ENCODE data around the gene BRF1. TPM values are rescaled to one million over a fixed set of nuclear protein-coding genes. Genes with fewer than 3 reads are reported as not detected.

Gene BRF1
- total and polyA plus RNA-seq, 2 of the 8 experiments (the other 6 are each of a cell fraction or from before 2014, with no cell fraction given) = 7.7 to 18.3 TPM

- 91% methylated on average over 9 of the region's 10 CpGs; no CpG with 5 or more reads in 1 of the 2 experiments for WGBS, 2 experiments (ENCODE audit: extremely low coverage in 1 of 2, insufficient coverage in 1 of 2, insufficient read length in 1 of 2, insufficient replicate concordance in 2 of 2, low coverage in 1 of 2, low lambda C conversion rate in 2 of 2, missing lambda C conversion rate in 1 of 2)
- Histone ChIP-seq H2AFZ (ENCODE audit: low read length) (no peak overlapping the region), H2AK5ac (ENCODE audit: low read depth, low read length) (no peak overlapping the region; the same call in 1 of the 2 replicates), H3K27me3 (replicated peaks in 1 of 4; ENCODE audit: control insufficient read depth in 3 of 4, extremely low read depth in 1 of 4, insufficient read depth in 3 of 4, low read length in 3 of 4) (peaks cover 9 to 26% (median 18%) of the 10 kb centered on the region in 4 experiments), H4K5ac (ENCODE audit: insufficient read length, low read depth, low read length) (no peak overlapping the region), H3K14ac (ENCODE audit: insufficient read length) (no peak overlapping the region), H3K4me3 (ENCODE audit: extremely low read depth in 1 of 4, insufficient read depth in 2 of 4, low read depth in 3 of 4, low read length in 4 of 4) (no peak overlapping the region), H2BK5ac (ENCODE audit: low read depth, low read length) (no peak overlapping the region), H2BK20ac (ENCODE audit: low read length) (no peak overlapping the region), H3K56ac (replicated peaks; ENCODE audit: insufficient read length, low read depth, low read length) (no peak overlapping the region), H4K20me1 (replicated peaks in 1 of 2; ENCODE audit: control insufficient read depth in 1 of 2, insufficient read depth in 2 of 2, low read length in 2 of 2) (peaks cover 7 to 19% of the 10 kb centered on the region in 2 experiments), H3K79me1 (ENCODE audit: low read depth, low read length) (peaks cover 5% of the 10 kb centered on the region), H3K79me2 (ENCODE audit: control insufficient read depth in 1 of 2, insufficient read depth in 2 of 2, low read length in 2 of 2) (no peaks in the 10 kb centered on the region), H3K9me3 (ENCODE audit: insufficient read depth in 2 of 2, low read depth in 1 of 2, low read length in 1 of 2) (no peaks in the 10 kb centered on the region), H4K91ac (replicated peaks; ENCODE audit: insufficient read length, low read length) (no peak overlapping the region), H3K27ac (ENCODE audit: low read depth, low read length) (no peak overlapping the region), H3K9ac (replicated peaks in 1 of 4; ENCODE audit: extremely low read depth in 1 of 4, low read depth in 3 of 4, low read length in 3 of 4) (no peak overlapping the region), H3K23me2 (ENCODE audit: low read depth, low read length) (peaks cover 4% of the 10 kb centered on the region; the same call in 1 of the 2 replicates), H2BK15ac (ENCODE audit: low read length) (0 out of 2 replicates have a peak overlapping the region, but pooled peaks have one; percentile 61), H4K8ac (ENCODE audit: extremely low read depth, insufficient read depth, low read length) (no peak overlapping the region; the same call in 1 of the 2 replicates), H3K4ac (replicated peaks; ENCODE audit: insufficient read length, low read depth, low read length) (no peak overlapping the region), H2BK120ac (replicated peaks; ENCODE audit: low read depth, low read length) (no peak overlapping the region), H2BK12ac (ENCODE audit: low read depth, low read length) (no peak overlapping the region), H3K4me1 (replicated peaks in 1 of 4; ENCODE audit: control insufficient read depth in 3 of 4, insufficient read depth in 4 of 4, low read length in 3 of 4) (peaks cover 0 to 3% (median 1%) of the 10 kb centered on the region in 4 experiments; a peak in 4 of 7 replicates), H3K4me2 (ENCODE audit: insufficient read depth in 1 of 2, low read depth in 2 of 2, low read length in 2 of 2) (no peak overlapping the region; a peak in 1 of 4 replicates), H3K23ac (ENCODE audit: insufficient read length) (no peak overlapping the region), H3K18ac (ENCODE audit: extremely low read depth, low read length) (no peak overlapping the region), H3K36me3 (ENCODE audit: control insufficient read depth in 2 of 4, insufficient read depth in 4 of 4, low read length in 3 of 4) (no peaks in the 10 kb centered on the region)
- DNase-seq (ENCODE audit: low read depth in 1 of 2, low spot score in 2 of 2) (no peak), FAIRE-seq (no peak)
- ChIA-PET POLR2A (ENCODE audit: partially characterized antibody) (interaction anchor here (0.6 to 1.5 kb wide), 2 partner anchors 15 to 83 kb away, joined by 3 to 4 read pairs; no protein-coding TSS in a partner anchor), CTCF (ENCODE audit: partially characterized antibody) (interaction anchor here (0.7 to 2.4 kb wide), 15 partner anchors 9 to 268 kb away, joined by 3 to 12 read pairs (median 4); no protein-coding TSS in a partner anchor)
- TF ChIP-seq MAFK (IDR thresholded peaks at IDR 0.05; ENCODE audit: low read depth, low read length) = no peak
Measured at GRCh38 chr14:105165134-105165704, 135.6 kb downstream of the BRF1 start.
